Stimulated activated CD8-positive, alpha-beta memory T cell treated with anti-CD3 and anti-CD28 coated beads, Interleukin-2, amount 100 ng/mL, for 48 hours (primary cell): Measurements from ENCODE around the gene ELMOD3.
"Not testable (repeated sequence)": the region's sequence is repeated elsewhere in the genome, so short reads cannot be mapped to it uniquely, and the experiment has no call there.

Experiments used
- DNase-seq, 2 donors: peaks; one replicate each; pipeline ENCODE4 v3.0.0-alpha.2; 2020; ENCODE audit warnings: low read depth in 2 of 2

Gene ELMOD3

DNA sequence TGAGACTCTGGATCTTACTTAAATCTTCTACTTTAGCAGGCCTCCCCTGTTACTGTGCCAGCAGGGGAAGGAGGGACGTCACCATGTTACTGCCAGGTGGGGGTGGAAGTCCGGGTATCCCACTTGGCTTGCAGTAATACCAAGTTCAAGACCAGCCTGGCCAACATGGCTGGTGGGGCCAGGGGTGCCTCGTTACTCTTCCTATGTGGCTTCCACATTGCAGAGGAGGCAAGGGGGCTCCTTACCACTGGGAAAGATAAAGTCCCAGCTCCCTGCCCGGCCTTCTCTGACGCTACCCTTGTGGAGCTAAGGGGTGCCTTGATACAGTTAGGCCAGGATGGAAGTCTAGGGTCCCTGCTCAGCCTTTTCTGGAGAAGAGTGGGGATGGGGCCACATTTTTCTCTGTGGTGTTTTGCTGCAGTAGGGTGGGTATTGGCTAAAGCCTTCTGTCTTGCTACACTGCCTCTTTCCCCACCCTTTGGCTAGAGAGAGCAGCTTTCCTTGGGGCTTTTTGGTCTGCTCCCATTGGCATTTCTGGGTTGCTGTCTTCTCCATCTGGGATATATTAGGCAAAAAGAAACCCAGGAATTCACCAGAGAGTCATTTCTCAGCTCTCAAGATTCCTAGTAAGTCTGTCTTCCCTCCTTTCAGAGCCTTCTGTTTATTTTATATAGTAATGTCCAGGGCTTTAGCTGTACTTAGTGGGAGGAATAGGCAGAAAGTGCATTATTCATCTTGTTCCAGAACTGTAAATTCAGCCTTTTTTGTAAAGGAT is 21.9 kb downstream of the ELMOD3 start:
- no peak for DNase-seq

DNA sequence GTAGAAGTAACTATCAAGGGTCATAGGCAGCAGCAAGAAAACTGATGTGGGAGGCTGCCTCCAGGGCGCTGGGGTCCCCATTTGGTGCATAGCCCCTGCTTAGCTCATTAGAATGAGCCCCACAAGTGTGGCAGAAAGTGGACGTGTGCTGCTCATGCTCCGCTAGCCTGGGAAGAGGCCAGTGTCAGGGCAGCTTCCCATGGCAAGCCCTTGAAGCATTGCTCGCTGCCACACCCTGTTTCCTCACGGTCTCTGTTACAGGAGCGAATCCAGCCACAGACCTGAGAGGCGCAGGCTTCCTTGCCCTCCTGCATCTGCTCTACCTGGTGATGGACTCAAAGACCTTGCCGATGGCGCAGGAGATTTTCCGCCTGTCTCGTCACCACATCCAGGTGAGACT is 22.5 kb downstream of the ELMOD3 start:
- DNase-seq = no peak

DNA sequence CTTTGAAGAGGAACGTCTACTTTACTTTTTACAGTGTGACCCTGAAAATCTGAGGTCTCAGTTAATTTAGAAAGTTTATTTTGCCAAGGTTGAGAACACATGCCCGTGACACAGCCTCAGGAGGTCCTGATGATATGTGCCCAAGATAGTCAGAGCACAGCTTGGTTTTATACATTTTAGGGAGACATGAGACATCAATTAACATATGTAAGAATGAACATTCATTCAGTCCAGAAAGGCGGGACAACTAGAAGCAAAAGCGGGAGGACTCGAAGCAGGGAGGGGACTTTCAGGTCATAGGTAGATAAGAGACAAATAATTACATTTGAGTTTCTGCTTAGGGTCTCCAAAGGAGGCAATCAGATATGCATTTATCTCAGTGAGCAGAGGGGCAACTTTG is 23.7 kb downstream of the ELMOD3 start:
- no peak for DNase-seq

DNA sequence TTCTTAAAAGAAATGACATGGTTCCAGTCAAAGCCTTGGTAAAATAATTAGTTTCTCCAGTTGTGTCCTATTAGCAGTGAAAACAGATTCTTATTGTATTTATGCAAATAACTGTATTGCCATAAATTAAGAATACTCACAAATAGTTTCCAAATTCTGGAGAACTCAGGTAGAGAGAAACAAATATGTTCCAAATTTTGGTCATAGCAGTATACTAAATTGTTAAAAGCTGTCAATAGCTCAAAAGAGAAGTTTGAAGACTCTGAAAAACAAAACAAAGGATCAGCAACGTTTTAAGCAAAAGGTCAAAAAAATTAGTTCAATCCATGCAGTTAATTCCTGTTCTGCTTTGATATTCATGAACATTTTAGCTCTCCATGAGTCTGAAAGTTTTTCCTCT is 25.5 kb downstream of the ELMOD3 start:
- DNase-seq = no peak

DNA sequence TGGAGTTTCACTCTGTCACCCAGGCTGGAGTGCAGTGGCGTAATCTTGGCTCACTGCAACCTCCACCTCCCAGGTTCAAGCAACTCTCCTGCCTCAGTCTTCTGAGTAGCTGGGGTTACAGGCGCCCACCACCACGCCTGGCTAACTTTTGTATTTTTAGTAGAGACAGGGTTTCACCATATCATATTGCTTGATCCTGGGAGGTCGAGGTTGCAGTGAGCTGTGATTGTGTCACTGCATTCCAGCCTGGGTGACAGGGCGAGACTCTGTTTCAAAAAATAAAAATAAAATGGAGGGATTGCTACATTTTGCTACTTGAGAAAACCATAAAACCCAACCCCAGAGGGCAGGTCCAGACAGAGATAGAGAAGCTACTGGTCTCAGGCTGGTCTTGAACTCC is 28.6 kb downstream of the ELMOD3 start:
- DNase-seq = not testable (repeated sequence)

DNA sequence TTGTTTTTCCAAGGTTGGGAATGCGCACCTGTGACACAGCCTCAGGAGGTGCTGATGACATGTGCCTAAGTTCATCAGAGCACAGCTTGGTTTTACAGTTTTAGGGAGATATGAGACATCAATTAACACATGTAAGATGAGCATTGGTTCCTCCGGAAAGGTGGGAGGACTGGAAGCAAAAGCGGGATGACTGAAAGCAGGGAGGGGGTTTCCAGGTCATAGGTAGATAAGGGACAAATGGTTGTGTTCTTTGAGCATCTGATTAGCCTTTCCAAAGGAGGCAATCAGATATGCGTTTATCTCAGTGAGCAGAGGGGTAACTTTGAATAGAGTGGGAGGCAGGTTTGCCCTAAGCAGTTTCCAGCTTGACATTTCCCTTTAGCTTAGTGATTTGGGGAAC is 29.3 kb downstream of the ELMOD3 start:
- DNase-seq = no peak

DNA sequence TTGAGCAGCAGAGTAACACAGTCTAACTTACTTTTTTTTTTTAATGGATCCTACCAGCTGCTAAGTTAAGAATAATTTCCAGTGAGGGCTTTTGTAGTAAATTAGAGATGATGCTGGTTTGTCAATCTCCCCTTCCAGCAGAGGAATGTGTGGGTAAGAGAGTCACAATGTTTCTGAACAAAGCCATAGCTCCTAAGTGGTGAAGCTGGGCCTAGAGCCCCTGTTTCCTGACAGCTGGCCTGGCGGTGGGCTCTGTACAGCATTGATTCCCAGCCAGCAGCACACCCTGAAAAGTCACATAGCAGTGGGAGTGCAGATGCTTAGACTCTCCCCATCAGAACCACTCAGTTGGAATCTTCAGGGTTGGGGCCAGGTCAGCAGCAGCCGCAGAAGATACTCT is 31.2 kb downstream of the ELMOD3 start:
- no peak for DNase-seq

DNA sequence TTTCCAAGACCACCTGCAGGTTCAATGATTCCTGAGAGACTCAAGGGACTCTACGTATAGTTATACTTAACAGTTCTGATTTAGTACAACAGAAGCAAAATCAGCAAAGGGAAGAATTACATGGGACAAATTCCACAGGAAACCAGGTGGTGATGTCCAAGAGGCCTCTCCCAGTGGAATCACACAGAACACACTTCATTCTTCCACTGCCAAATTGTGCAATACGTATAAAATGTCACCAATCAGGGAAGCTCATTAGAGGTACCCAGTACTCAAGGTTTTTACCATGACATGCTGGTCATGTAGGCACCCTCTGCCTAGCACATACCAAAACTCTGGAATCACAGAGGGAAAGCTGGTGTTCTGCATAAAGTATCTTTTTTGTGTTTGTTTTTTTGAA is 33.2 kb downstream of the ELMOD3 start:
- no peak for DNase-seq

DNA sequence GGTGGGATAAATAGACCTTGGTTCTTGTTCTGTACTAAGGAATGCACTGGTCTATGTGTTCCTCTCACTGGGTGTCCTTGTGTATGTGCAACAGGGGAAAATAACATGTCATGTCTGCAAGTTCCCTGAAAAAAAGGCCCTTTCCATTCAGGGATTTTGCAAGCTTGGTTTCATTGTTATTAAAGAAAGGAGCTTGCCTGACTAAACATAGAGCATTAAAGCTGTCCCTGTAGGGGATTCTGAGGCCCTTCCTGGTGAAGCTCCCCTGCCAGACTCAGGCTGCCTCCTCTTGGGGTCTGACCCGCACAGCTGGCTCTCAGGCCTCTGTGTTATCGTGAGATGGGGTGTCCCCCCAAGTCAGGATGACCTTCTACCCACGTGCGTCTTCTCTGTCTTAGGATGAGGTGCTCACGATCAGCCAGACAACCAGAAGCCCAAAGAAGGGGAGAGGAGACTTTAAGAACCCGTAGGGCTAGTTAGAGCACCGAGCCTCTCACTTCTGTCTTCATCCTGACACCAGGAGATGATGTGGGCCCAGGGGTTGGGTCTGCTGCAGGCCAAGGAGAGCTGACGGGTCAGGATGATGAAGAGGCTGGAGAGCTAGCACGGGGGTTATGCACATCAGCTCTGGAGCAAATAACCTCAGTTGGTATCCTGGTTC is 34.4 kb downstream of the ELMOD3 start:
- DNase-seq = no peak

DNA sequence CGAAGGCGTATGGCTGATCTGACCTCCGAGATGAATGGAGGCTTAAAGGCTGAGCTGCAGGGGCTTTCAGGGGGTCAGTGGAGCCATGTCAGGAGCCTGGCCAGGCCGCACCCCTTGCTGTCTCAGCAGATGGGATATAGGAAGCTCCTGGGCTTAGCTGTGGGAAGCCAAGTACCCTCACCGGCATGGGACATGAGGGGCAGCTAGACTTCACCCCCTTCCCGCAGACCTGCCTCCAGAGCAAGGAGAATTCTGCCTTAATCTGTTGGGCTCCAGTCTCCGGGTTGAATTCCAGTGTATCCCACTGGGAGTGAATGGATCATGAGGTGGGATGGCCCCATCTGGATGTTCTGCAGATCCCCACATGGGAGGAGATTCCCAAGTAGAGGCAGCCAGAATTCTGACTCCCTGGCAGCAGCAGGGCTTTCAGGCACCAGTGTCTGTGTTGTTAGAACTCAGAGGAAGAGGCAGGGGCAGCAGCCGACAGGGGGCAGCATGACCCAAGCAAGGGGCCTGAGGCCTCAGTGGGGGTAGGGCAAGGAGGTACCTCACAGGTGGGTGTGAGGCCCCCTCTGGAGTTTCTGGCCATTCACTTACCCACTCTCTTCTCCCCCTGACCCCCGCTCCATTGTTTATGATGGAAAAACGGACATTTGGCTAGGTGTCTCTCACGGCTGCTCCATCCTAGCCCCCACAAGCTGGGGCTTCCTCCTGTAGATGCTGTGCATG is 36.5 kb downstream of the ELMOD3 start:
- DNase-seq = peak; percentile 64 to 66

DNA sequence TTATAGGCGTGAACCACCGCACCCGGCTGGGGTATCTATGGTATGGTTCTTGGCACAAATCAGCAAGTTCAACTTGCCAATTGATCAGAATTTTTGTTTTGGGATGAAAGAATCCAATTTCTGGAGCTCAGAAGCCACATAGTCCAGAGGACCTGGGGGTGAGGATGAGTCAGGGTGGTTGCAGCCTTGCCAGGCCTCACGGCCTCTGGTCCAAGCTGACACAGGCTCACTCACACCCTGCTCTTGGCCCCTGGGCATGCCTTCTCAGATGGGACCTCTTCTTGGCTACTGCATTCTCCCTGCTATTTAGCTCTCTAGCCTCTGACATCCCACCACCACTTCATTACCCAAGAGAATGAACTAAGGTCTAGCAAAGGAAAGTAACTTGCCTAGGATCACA is 39.3 kb downstream of the ELMOD3 start:
- no peak for DNase-seq

DNA sequence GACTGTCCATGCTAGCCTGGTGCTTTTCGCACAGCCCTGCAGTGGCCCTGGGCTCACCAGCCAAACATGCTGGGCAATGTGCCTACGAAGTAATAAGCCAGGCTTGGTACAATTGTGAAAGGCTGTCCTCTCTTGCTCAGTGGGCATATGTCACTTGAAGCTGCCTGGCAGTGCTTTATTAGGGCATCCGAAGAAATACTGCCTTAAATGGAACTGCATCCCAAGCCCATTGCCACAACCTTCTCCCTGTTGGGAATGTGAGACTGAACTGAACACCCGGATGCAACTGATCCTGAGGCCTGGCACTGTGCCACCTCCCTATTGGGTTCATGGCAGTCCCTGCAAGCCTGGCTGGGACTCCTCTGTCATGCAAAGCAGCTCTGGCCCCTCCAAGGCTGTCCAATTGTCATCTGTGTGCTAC is 39.7 kb downstream of the ELMOD3 start:
- DNase-seq = no peak

DNA sequence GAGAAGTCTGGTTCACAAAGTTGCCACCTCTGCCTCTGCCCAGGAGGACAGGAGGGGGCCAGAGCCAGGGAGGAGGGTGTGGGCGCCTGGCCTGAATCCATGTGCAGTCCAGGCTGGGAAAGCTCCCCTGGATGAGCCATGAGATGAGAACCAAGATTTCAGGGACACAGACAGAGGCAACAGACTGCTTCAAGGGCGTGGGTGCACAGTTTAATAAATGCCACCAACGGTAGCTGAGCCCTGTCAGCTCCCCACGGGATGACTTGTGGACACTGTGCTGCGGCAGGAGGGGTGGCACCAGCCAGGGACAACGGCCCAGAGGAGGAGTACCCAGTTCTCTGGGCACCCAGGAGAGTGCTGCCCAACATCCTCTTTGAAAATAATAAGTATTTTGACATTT is 40.4 kb downstream of the ELMOD3 start:
- DNase-seq = no peak

DNA sequence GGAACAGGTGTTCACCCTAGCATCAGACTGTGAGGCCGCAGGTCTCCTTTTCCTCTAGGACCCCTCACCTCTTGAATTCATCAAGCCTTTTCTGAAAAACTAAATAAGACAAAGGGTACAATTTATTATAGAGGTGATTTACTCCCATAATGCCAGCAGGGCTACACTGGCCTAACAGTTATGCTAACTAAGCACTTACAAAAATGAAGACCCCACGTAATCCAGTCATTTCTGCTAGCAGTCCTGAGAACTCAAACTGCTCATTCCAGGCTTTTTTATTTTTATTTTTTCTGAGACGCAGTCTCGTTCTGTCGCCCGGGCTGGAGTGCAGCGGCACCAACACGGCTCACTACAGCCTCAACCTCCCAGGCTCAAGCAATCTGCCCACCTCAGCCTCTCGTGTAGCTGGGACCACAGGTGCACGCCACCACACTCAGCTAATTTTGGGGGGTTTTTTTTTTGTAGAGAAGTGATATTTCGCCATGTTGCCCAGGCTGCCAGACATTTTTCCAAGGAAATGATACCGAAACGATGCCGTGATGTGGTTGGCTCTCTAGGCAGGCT is 41.4 kb downstream of the ELMOD3 start:
- DNase-seq = no peak

DNA sequence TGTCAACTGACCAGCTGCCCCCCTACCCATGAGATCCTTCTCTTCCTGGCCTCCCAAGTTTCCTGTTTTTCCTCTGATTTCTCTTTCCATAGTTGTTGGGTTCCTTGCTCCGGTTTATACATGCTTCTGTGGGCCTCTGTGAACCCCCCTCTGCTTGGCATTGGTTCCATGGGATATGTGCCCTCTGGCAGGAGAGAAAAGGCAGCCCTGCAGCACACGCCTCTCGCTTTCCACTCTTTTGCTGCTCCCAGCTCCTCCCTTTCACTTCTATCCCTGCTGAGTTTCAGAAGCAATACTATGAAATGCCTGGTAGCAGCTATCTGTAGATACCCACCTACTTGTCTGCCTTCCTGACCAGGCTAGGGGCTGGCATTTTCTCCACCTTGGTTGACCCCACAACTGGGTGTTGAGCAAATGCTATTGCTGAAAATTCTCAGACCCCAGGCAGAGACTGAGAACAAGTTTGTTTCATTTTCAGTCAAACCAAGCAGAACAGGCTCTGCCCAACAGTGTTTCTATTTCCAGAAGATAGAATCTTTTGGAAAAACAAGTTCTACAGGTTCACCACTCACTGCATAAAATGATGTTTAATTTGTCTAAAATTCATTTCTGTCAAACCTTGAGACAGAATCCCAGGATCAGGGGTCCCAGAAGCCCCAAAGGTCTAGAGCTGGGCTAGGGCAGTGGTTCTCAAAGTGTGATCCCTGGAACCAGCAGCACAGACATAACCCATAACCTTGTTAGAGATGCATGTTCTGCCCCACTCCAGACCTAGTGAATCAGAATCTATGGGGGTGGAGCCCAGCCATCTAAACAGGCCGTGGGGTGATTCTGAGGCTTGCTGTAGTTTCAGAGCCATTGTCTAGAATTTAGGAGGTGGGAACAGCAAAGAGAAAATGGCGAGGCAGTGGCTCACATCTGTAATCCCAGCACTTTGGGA is 42.2 kb downstream of the ELMOD3 start:
- DNase-seq = no peak

DNA sequence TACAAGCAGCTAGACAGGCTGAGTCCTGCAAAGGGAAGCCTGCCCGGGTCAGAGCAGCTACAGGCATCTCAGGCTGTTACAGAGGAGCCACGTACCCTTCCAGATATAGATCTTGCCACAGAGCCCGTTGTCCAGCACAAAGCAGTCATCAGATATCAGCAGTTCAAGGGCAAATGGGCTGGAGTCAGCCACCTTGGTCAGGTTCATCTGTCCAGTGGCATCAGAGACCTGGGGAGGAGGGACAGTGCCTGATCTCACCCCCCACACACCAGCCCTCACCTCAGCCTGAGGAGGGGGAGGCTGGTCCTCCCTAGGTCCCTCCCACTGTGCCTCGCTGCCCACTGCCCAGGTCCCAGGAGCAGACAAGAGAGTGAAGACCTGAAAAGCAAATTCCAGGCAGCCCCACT is 43.4 kb downstream of the ELMOD3 start:
- no peak for DNase-seq

DNA sequence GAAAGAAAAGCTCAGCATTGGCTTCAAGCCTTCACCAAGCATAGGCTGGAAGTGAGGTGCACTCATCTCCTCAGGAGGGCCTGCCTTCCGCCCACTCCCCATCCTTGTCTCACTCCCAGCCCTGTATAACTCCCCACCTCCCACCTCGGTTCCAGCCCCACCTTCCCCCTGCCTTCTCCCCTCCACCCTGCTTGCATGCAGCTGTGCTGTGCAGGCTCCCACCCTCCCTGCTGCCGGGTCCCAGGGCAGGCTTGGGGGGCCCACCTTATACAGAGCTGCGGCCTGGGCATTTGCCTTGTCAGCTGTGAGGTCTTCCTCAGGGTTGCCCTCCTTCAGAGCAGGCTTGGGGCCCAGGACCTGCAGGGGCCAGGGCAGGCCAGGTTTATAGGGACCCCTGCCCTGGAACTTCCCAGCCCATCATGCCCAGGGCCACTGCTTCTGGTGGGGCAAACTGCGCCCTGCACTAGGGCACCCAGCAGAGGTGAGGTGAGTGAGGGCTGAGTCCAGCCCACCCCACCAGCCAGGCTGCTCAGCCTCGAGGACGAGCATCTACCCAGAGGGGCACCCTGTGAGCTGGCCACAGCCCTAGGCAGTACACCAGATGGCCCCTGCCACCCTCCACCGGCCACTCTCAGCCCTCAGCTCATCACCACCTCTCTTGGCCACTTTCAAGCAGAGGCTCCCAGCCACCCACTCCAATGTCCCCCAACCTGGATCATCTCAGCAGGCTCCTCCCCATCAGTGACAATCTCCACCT is 44.0 kb downstream of the ELMOD3 start:
- DNase-seq = no peak

DNA sequence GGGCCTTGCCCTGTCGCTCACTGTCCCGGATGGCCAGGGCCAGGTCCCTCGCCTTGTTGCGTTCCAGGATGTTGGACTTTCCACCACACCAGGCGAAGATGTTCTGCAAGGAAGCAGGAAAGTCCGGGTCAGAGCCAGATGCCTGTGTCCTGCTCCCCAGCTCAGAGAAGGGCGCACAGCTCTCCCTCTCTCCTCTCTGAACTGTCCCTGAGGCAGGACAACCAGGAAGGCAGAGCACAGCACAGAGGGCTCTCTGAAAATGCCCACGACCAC is 44.5 kb downstream of the ELMOD3 start:
- DNase-seq = no peak

DNA sequence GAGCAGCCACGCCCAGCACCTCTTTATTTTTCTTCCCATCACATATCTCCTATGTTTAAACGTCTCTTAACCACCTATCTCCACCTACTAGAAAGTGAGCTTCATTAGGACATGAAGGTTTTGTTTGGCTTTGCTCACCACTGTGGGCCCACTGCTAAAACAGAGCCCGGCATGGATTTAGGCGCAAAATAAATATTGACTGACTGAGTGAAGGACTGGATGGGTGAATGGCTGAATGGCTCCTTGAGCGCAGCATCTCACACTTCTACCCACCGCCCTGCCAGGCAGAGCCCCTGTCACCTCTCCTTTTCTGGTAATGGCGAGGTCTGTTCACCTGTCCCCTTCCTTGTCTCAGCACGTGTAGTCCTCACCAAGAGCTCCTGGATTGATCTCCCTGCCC is 45.5 kb downstream of the ELMOD3 start:
- no peak for DNase-seq

DNA sequence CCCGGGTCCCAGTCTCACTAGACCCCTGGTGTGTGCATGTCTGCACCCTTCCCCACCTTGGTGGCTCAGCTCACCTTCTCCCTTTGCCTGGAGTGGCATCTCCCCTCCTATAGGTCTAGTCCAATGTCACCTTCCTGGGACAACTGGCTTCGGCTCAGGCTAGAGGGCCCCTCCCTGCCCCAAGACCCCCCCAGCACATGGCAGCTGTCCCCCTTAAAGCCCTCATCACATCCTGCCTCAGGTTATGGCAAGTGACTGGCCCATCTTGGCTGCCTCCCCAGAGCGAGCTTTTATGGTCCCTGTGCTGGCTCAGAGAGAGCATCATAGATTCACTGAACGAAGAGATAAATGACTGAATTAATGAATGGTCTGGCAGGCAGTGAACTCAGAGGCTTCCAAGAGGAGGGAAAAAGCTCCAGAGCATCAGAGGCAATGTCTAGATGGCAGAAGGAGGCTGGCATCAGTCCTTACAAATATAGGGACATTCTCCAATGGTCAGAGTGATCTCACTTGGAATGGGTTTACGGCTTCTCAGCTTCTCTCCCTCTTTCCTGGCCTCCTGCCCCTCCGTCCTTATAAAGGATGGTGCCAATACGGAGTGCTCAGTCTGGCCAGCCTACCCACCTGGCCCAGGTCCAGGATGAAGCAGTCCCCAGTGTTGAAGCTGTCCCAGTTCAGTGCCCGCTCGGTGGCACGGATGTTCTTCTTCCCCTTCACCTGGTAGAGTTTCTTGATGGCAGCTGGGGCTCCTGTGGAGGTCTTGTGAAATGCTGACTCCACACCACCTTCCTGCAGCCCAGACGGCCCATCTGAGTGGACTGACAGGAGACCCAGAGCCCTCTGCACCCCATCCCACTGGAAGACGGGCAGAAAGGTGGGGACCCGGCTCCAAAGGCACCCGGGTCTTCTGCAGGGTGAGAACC is 46.2 kb downstream of the ELMOD3 start:
- DNase-seq = no peak
